ENCODE data around the gene NPLOC4. TPM values are rescaled to one million over a fixed set of nuclear protein-coding genes. Genes with fewer than 3 reads are reported as not detected.
"Not testable (repeated sequence)": the region's sequence is repeated elsewhere in the genome, so short reads cannot be mapped to it uniquely, and the experiment has no call there.

NPLOC4 gene
- total RNA-seq, 4 donors from 2014 or later, result 14.6 to 86.3 (median 30.9) TPM

DNA sequence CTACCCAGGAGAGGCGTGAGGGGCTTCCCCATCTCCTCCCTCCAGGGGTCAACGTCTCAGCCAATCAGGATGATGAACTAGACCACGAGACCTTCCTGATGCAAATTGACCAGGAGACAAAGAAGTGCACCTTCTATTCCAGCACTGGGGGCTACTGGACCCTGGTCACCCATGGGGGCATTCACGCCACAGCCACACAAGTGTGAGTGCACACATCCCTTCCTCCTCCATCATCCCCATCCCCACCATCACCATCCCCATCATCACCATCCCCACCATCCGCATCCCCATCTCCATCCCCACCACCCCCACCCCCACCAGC, 101.9 kb downstream of the NPLOC4 start:
- Histone ChIP-seq H3K9me3 (no peaks in the 10 kb centered on the region), H3K4me1 (no peaks in the 10 kb centered on the region), H3K27ac (no peak overlapping the region), H3K27me3 (no peaks in the 10 kb centered on the region), H3K4me3 (no peak overlapping the region), H3K36me3 (no peaks in the 10 kb centered on the region)
- no peak for DNase-seq
- intact Hi-C loops (cut with DNase I; ENCODE audit: low total_unique reads), result no loop called here
- TF ChIP-seq POLR2A (IDR thresholded peaks at IDR 0.05), result no peak
- TF ChIP-seq, protein P1, sequence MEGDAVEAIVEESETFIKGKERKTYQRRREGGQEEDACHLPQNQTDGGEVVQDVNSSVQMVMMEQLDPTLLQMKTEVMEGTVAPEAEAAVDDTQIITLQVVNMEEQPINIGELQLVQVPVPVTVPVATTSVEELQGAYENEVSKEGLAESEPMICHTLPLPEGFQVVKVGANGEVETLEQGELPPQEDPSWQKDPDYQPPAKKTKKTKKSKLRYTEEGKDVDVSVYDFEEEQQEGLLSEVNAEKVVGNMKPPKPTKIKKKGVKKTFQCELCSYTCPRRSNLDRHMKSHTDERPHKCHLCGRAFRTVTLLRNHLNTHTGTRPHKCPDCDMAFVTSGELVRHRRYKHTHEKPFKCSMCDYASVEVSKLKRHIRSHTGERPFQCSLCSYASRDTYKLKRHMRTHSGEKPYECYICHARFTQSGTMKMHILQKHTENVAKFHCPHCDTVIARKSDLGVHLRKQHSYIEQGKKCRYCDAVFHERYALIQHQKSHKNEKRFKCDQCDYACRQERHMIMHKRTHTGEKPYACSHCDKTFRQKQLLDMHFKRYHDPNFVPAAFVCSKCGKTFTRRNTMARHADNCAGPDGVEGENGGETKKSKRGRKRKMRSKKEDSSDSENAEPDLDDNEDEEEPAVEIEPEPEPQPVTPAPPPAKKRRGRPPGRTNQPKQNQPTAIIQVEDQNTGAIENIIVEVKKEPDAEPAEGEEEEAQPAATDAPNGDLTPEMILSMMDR (IDR thresholded peaks at IDR 0.05), result no peak

DNA sequence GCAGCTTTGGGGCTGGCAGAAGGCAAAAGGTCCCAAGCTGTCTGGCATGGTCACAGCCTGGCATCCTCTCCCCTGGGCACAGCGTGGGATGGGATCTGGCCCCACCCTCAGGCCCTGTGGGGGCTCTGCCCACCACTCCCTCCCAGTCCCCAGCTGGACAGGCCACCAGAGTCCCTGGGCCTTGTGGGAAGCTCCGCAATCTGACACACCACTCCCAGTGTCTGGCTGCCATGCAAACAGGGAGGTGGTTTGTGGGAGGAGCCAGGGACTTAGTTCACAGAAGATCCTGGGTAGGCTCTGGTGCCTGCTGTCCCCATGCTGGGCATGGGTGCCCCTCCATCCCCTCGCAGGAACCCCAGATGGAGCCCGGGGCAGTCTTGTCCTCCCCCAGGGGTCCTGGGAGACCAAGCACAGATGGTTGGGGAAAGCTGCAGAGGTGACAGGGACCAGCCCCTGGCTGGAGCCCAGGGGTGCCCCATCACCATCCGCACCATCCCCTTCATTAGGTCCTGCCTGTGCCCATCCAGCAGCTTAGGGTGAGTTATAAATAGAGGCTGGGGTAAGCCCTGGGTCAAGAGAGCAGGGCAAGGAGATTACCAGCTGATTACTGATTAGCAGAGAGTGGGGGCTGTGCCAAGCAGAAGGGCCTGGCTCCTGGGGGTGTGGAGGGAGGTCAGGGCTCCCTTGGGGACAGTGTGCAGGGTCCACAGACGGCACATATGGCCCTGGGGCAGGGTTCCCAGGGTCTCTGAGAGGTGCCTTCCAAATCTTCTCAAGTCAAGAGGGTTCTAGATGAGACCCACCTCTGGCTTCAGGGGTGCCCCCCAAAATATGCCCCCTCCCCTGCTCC, 102.5 kb downstream of the NPLOC4 start:
- intact Hi-C loops (cut with DNase I; ENCODE audit: low total_unique reads), result no loop called here
- H3K36me3 ChIP-seq, result no peaks in the 10 kb centered on the region
- H3K9me3 ChIP-seq, result no peaks in the 10 kb centered on the region
- no peaks in the 10 kb centered on the region for H3K4me1 ChIP-seq
- DNase-seq, result no peak
- no peak overlapping the region for H3K4me3 ChIP-seq
- no peak for TF ChIP-seq POLR2A (IDR thresholded peaks at IDR 0.05)
- TF ChIP-seq, protein P1 (IDR thresholded peaks at IDR 0.05), result no peak
- H3K27ac ChIP-seq, result no peak overlapping the region
- no peaks in the 10 kb centered on the region for H3K27me3 ChIP-seq

DNA sequence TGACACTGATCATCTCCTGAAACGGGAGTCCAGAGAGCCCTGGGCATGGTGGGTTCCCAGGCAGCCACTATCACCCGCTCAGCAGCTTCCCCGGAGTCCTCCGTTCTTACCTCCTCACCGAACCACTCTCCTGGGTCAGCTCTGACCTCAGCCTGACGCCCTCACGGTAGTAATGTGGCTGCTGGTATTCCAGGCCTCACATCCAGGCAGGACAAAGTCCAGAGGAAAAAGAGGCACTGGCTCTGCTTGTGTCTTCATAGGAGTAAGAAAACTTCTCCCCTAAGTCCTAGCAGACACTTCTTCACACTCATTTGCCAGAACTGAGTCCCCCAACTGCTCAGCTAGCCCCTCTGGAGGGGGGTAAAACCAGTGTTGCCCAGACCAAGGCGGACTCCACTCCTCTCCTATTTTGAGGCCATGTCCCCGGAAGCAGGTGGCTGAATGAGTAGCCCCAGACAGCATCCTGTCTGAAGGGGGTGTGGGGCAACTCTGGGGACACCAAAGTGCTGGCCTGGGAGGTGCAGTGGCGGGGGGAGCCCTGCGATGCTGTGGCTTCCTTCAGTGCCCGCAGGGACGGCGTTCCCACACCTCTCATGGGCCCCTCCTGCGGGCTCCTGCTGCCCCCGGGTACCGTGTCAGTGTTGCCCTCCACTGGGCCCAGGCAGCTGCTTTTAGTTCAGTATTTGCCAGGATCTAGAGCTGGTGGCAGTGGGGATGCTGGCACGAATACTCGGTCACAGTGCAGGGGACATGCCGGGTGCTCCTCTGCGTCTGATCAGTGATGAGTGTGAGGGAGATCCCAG, 103.4 kb downstream of the NPLOC4 start:
- no peaks in the 10 kb centered on the region for H3K9me3 ChIP-seq
- H3K27ac ChIP-seq, result no peak overlapping the region
- no peak for TF ChIP-seq POLR2A (IDR thresholded peaks at IDR 0.05)
- TF ChIP-seq, protein P1 (IDR thresholded peaks at IDR 0.05), result no peak
- no peak overlapping the region for H3K4me3 ChIP-seq
- no peaks in the 10 kb centered on the region for H3K4me1 ChIP-seq
- DNase-seq, result no peak
- H3K36me3 ChIP-seq, result no peaks in the 10 kb centered on the region
- intact Hi-C loops (cut with DNase I; ENCODE audit: low total_unique reads), result no loop called here
- no peaks in the 10 kb centered on the region for H3K27me3 ChIP-seq

DNA sequence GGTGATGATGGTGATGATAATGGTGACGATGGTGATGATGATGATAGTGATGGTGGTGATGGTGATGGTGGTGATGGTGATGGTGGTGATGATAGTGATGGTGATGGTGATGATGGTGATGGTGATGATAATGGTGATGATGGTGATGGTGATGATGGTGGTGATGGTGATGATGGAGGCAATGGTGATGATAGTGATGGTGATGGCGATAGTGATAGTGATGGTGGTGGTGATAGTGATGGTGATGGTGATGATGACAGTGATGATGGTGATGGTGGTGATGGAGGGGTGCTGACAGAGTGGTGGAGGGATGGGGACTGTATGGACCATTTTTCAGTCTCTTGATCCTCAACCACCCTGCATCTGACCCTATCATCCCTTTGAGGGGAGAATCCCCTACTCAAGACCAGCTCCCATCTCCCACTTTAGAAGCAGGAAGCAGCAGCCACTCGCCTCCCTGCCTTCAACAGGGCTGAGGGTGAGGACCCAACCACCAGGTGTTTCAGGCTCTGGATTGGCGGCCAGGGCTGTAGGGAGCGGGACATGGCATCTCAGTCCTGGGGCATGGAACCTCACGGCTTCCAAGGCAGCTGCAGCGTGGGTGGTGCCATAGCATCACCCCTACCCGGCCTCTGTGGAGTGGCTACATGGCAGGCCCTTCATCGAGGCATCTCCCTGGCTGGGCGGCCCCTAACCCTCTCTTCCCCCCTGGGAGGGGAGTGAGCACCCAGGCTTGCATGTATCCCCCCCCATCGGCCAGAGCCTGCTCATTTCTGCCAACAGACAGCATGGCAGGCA, 104.2 kb downstream of the NPLOC4 start:
- Histone ChIP-seq H3K27me3 (no peaks in the 10 kb centered on the region), H3K4me3 (no peak overlapping the region), H3K4me1 (no peaks in the 10 kb centered on the region), H3K36me3 (no peaks in the 10 kb centered on the region), H3K9me3 (no peaks in the 10 kb centered on the region), H3K27ac (no peak overlapping the region)
- intact Hi-C loops (cut with DNase I; ENCODE audit: low total_unique reads), result no loop called here
- TF ChIP-seq, protein P1 (IDR thresholded peaks at IDR 0.05), result no peak
- TF ChIP-seq POLR2A (IDR thresholded peaks at IDR 0.05), result no peak
- DNase-seq, result no peak

DNA sequence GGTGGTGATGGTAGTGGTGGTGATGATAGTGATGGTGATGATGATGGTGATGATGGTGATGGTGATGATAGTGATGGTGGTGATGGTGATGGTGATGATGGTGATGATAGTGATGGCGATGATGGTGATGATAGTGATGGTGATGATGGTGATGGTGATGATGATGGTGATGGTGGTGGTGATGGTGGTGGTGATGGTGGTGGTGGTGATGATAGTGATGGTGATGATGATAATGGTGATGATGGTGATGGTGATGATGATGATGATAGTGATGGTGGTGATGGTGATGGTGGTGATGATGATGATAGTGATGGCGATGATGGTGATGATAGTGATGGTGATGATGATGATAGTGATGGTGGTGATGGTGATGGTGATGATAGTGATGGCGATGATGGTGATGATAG, 104.9 kb downstream of the NPLOC4 start:
- H3K27me3 ChIP-seq; H3K9me3 ChIP-seq; H3K36me3 ChIP-seq; intact Hi-C loops (cut with DNase I; ENCODE audit: low total_unique reads); H3K4me3 ChIP-seq; H3K27ac ChIP-seq; DNase-seq; H3K4me1 ChIP-seq: not testable (repeated sequence)

DNA sequence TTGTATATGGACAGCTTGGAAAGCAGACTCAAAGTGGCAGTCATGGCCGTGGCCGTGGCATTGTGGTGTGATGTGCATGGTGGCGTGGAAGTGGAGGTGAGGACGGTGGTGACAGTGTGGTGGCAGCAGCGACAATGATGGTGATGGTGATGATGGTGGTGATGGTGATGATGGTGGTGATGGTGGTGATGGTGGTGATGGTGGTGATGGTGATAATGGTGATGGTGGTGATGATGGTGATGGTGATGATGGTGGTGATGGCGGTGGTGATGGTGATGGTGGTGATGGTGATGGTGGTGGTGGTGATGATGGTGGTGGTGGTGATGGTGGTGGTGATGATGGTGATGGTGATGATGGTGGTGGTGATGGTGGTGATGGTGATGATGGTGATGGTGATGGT, 105.9 kb downstream of the NPLOC4 start:
- H3K9me3 ChIP-seq; H3K36me3 ChIP-seq; H3K4me1 ChIP-seq; intact Hi-C loops (cut with DNase I; ENCODE audit: low total_unique reads); H3K27ac ChIP-seq; DNase-seq; H3K4me3 ChIP-seq; H3K27me3 ChIP-seq: not testable (repeated sequence)

Data from uterus (tissue), 4 donors.